ENCODE results near the gene PPP6R3. TPM values are rescaled to one million over a fixed set of nuclear protein-coding genes. Genes with fewer than 3 reads are reported as not detected.

The PPP6R3 gene
- total and polyA plus RNA-seq, 2 of the 13 experiments (the other 11 are each of a cell fraction or from before 2014, with no cell fraction given) = 41.2 to 83.4 TPM

- TF ChIP-seq ZNF740 (CRISPR knock-in tag; IDR thresholded peaks at IDR 0.05) (peak; percentile 51; the same call in 1 of the 2 replicates), TAF1 (CRISPR knock-in tag; IDR thresholded peaks at IDR 0.05) (no peak; the same call in none of the 2 replicates), ZNF124 (CRISPR knock-in tag; IDR thresholded peaks at IDR 0.05) (0 out of 2 replicates have a peak, but pooled peaks have one; percentile 26), FOXA3 (CRISPR knock-in tag; IDR thresholded peaks at IDR 0.05) (0 out of 2 replicates have a peak, but pooled peaks have one; percentile 16), THYN1 (CRISPR knock-in tag; IDR thresholded peaks at IDR 0.05; ENCODE audit: borderline replicate concordance, low read depth) (no peak), NAIF1 (CRISPR knock-in tag; IDR thresholded peaks at IDR 0.05; ENCODE audit: borderline replicate concordance) (no peak), KMT2A (CRISPR knock-in tag; IDR thresholded peaks at IDR 0.05) (0 out of 2 replicates have a peak, but pooled peaks have one; percentile 29), CEBPG (CRISPR knock-in tag; IDR thresholded peaks at IDR 0.05) (no peak), ZBTB37 (CRISPR knock-in tag; IDR thresholded peaks at IDR 0.05) (no peak), SMARCC2 (IDR thresholded peaks at IDR 0.05) (no peak), ZSCAN20 (CRISPR knock-in tag; IDR thresholded peaks at IDR 0.05; ENCODE audit: borderline replicate concordance) (0 out of 2 replicates have a peak, but pooled peaks have one; percentile 32), HINFP (CRISPR knock-in tag; IDR thresholded peaks at IDR 0.05; ENCODE audit: low read depth) (no peak), ATF2 (CRISPR knock-in tag; IDR thresholded peaks at IDR 0.05) (no peak), KDM2A (CRISPR knock-in tag; IDR thresholded peaks at IDR 0.05; ENCODE audit: borderline replicate concordance, low read depth) (peak; percentile 5; the same call in 1 of the 2 replicates), KDM4B (CRISPR knock-in tag; IDR thresholded peaks at IDR 0.05) (no peak), HNRNPH1 (optimal IDR thresholded peaks at IDR 0.05; ENCODE audit: low read depth, low read length) (no peak), ZNF687 (CRISPR knock-in tag; IDR thresholded peaks at IDR 0.05) (peak; percentile 60)
These were observed at the start of gene PPP6R3 (continued) for GRCh38 chr11:68460741-68461574.
